HG02588 (cell line): ENCODE data around the gene RMDN2.
"Not testable (repeated sequence)": the region's sequence is repeated elsewhere in the genome, so short reads cannot be mapped to it uniquely, and the experiment has no call there.

Experiments
- ATAC-seq: cut with Tn5 transposase; IDR thresholded peaks from one replicate; pipeline ENCODE4 v1.9.1; 2021; ENCODE audit warnings: mild to moderate bottlenecking, moderate library complexity; ENCODE audit not compliant: unreplicated experiment

RMDN2 gene

DNA sequence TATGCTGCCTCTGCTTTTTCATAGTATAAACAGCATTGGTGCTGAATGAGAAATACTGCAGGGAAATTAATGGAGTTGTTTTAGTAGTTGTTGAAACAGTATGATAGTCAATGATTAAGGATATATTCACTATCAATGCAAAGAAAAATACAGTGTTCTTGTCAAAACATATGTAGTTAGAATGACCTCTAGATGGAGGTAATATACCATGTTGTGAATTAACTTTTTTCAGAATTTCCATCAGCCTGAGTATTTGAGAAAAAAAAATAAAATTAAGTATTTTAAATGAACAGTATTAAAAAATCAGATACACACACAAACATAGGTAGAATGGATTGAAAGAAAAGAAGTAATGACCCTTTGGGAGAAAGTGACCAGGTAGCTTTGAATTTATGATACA lies 59.5 kb downstream of the RMDN2 start:
- ATAC-seq = no peak

GRCh38 chr2:37985333-37985732 lies 60.2 kb downstream of the RMDN2 start:
- no peak for ATAC-seq

DNA sequence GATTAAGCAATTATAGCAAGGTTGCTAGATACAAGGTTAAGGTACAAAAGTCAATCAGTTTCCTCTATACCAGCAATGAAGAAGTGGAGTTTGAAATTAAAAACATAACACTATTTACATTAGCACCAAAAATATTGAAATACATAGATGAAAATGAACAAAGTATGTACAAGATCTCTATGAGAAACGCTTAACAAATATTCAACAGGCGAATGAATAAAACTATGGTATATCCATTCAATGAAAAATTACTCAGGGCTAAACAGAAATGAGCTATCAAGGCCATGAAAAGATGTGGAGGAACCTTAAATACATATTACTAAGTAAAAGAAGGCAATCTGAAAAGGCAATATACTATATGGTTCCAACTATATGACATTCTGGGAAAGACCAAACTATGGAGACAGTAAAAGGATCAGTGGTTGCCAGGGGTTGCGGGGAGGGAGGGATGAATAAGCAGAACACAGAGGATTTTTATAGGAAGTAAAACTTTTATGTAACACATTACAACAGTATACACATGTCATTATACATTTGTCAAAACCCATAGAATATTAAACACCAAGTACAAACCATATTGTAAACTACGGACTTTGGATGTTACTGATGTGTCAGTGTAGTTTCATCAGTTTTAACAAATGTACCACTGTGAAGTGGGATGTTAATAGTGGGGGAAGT lies 62.1 kb downstream of the RMDN2 start:
- ATAC-seq = no peak

DNA sequence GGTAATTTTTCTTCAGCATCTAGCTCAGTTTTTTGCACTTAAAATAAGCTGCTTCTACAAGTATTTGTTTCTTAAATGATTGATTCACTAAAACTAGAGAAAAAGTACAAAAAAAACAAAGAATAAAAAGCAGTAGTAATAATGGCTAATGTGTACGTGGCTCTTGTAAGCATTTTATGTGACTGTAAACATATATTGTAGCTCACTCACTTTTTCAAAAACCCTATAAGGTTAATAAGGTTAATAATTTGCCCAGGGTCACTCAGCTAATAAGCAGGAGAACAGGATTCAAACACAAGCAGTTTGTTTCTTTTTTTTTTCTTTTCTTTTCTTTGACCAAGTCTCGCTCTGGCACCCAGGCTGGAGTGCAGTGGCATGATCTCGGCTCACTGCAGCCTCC lies 67.5 kb downstream of the RMDN2 start:
- no peak for ATAC-seq

- ATAC-seq = no peak
These were observed 68.1 kb downstream of the RMDN2 start for GRCh38 chr2:37993143-37993542.

GRCh38 chr2:37997629-37998028 lies 72.5 kb downstream of the RMDN2 start:
- ATAC-seq = no peak

GRCh38 chr2:38000485-38001222 lies 75.6 kb downstream of the RMDN2 start:
- ATAC-seq = no peak

- ATAC-seq = not testable (repeated sequence)
These were observed 85.1 kb downstream of the RMDN2 start for GRCh38 chr2:38010187-38010586.

DNA sequence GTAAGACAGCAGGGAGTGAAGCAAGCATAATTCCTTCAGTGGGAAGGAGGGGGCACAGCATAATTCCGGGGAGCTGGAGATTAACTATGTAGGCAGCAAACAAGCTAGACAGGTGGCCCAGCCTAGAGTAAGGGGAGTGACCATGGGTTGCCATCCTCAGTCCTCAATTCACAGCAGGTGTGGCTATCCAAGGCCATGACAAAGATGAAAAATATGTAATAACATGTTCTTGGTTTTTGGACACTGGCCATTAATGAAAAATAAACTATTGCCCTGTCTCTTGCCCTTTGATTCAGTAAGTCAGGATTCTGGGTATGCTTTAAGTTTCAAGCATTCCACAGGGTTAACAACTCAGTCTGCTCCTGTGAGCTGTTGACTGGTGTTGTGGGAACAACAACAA lies 85.9 kb downstream of the RMDN2 start:
- ATAC-seq = no peak

DNA sequence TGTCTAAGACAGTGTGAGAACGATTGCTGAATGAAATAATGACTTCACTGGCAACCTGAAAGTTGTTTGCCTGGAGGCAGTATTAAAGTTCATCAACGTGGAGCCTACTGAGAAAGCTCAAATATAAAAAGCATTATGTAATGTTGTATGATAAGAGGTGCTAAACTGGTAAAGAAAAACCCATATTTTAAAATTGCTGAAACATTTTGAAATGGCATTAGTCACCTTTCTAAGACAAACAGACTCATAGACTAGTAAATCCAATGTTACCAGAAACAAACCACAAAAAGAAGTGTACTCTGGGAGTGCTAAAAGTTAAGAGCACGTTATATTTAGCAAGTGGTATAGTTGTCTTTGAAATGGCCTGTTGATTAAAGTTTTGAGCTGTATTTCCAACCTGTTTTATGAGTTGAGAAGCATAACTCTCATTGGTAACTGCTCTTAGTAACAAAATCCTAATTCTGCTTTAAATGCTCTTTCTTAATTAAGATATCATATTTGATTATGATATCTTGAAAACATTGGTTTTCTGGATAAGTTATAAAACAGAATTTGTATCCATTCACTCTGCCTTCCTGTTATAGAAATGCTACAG lies 88.2 kb downstream of the RMDN2 start:
- ATAC-seq = no peak

- no peak for ATAC-seq
These were observed 91.1 kb downstream of the RMDN2 start for GRCh38 chr2:38016219-38016618.

GRCh38 chr2:38017836-38018235 lies 92.7 kb downstream of the RMDN2 start:
- ATAC-seq = no peak

- ATAC-seq = not testable (repeated sequence)
These were observed 95.4 kb downstream of the RMDN2 start for GRCh38 chr2:38020359-38021069.

GRCh38 chr2:38021589-38021988 lies 96.5 kb downstream of the RMDN2 start:
- no peak for ATAC-seq

- ATAC-seq = no peak
These were observed 101.8 kb downstream of the RMDN2 start for GRCh38 chr2:38026846-38027245.

GRCh38 chr2:38028829-38029228 lies 103.7 kb downstream of the RMDN2 start:
- ATAC-seq = no peak

DNA sequence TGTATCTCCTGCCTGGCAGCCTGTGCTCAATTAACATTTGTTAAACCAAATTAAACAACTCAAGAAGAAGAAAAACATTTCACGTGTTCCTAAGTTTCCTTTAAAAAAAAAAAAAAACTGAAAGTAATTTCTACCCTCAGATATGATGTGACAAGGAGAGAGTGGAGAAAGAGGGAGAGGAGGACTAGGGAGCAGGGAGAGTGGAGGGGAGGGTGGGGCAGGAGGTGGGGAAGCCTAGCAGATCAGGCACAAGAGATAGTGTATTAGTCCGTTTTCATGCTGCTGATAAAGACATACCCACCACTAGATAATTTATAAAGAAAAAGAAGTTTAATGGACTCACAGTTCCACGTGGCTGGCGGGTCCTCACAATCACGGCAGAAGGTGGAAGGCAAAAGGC lies 104.4 kb downstream of the RMDN2 start:
- no peak for ATAC-seq

DNA sequence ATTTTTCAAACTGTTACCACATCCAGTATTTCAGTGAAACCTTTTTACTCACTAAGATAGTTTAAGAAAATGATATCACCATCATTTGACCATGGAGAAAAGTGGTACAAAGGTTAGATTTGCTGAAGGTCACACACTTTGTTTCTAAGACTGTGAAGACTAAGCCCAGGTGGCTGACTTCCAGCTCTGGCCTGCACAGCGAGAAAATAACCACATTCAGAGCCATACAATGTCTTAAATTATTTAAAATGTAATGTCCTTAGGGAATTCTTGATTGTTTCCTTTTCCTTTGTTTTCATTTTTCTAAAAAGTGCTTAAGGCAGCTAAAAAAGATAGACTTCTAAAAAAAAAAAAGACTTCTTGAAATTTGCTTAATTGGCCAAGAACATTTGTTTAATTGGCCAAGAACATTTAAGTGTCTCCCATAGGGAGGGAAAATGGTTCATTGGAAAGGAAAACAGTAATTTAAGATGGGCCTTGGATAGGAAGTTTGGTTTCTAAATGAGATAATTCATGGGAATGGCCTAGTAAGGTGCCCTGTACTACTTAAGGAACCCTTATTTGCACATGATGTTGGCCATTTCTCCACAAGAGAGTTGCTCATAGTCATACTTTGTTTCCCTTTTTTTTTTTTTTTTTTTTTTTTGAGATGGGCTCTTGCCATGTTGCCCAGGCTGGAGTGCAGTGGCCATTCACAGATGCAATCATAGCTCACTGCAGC lies 105.7 kb downstream of the RMDN2 start:
- ATAC-seq = no peak

DNA sequence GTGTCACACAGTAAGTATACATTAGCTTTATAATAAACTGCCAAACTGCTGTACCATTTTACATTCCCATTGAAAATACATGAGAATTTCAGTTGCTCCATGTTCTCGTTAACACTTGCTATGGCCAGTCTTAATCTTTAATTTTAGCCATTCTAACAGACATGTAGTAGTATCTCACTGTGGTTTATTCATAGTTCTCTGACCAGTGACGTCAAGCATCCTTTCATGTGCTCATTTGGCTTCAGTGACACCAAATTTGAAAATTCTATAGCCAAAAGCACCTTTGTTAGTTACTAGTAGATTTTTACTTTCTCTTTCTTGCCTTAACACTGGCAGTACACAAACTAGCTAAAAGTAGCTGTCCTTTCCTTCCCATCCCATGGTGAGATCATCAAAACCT lies 107.9 kb downstream of the RMDN2 start:
- no peak for ATAC-seq

GRCh38 chr2:38033646-38034045 lies 108.6 kb downstream of the RMDN2 start:
- no peak for ATAC-seq

GRCh38 chr2:38035968-38036367 lies 110.9 kb downstream of the RMDN2 start:
- ATAC-seq = no peak
